ENCODE data around the gene DCBLD1. TPM values are rescaled to one million over a fixed set of nuclear protein-coding genes. Genes with fewer than 3 reads are reported as not detected.

The DCBLD1 gene
- total and polyA plus RNA-seq, 2 experiments from 2014 or later = 25.1 to 38.4 TPM

- no peaks in the 10 kb centered on the region for H3K4me1 ChIP-seq (ENCODE audit: insufficient read depth)
- no peak overlapping the region for H2AFZ ChIP-seq
- H3K4me3 ChIP-seq = no peak overlapping the region
- H4K20me1 ChIP-seq (ENCODE audit: insufficient read depth) = no peaks in the 10 kb centered on the region
- peaks cover 9% of the 10 kb centered on the region for H3F3A ChIP-seq (ENCODE audit: insufficient read depth)
- in situ Hi-C loops (cut with MboI) = no loop called here
- H3K9me2 ChIP-seq (ENCODE audit: insufficient read depth) = no peaks in the 10 kb centered on the region
- no peak overlapping the region for H3K9ac ChIP-seq
- WGBS, 2 experiments (ENCODE audit: low coverage in 1 of 2, low lambda C conversion rate in 2 of 2, missing lambda C conversion rate in 2 of 2) = 52 to 53% methylated on average over 1 of the region's 1 CpG
- no peak for DNase-seq
- H3K36me3 ChIP-seq (ENCODE audit: low read depth) = no peaks in the 10 kb centered on the region
- no peak overlapping the region for H3K4me2 ChIP-seq (ENCODE audit: unreplicated experiment)
- no peak for TF ChIP-seq EZH2 (IDR thresholded peaks at IDR 0.05; ENCODE audit: insufficient read depth, poor library complexity, severe bottlenecking)
- no peak for TF ChIP-seq EZH2phosphoT487 (IDR thresholded peaks at IDR 0.05; ENCODE audit: insufficient read depth, low read depth)
- H3K27me3 ChIP-seq (replicated peaks; ENCODE audit: insufficient read depth) = no peaks in the 10 kb centered on the region
- no peaks in the 10 kb centered on the region for H3K79me2 ChIP-seq (ENCODE audit: insufficient read depth)
- H3K27ac ChIP-seq = no peak overlapping the region
- H3K9me3 ChIP-seq (ENCODE audit: low read depth) = no peaks in the 10 kb centered on the region
Observed at GRCh38 chr6:117473401-117473800, 9.1 kb upstream of the DCBLD1 start.

DNA sequence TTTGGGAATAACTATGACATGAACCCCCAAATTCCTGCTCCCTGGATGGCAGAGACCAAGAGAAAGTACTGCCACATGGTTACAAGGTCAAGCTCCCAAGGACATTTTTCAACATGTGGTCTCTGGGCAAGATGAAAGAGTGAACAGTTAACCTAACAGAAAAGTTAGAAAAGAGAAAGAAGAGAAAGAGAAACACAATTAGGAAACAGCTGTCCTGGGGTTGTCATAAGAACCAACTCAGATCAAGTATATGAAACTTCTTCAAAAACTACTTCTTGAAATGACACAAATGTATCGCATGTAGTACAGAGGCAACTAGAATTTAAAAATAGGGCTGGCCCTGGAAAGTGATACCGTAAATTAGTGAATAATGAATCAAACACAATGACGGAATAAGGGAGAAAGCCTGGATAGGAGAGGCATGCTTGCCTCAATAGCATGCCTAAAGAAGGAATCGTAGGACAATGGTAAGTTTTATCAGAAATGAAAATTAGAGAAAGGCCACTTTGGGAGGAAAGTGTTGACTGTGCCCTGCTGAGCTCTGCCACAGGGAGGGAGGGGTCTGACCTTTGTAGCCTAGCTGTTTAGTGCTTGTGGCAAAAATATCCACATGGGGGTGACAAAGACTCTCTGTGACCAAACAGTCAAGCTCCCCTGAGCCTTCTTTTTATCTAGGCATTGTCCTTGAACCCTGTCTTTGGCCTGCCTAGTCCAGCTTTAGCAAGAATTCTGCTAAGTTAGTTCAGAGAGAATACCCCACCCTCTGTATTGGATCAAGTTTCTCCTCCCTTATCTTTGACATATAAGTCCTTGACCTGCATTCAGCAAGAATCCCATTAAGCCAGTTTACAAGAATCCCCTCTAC lies 4.3 kb upstream of the DCBLD1 start:
- H3K27ac ChIP-seq = no peak overlapping the region
- H3K4me1 ChIP-seq (ENCODE audit: insufficient read depth) = peaks cover 5% of the 10 kb centered on the region; the same call in 1 of the 2 replicates
- peaks cover 20% of the 10 kb centered on the region for H3F3A ChIP-seq (ENCODE audit: insufficient read depth)
- no peaks in the 10 kb centered on the region for H3K79me2 ChIP-seq (ENCODE audit: insufficient read depth)
- in situ Hi-C loops (cut with MboI) = no loop called here
- no peaks in the 10 kb centered on the region for H3K27me3 ChIP-seq (replicated peaks; ENCODE audit: insufficient read depth)
- no peaks in the 10 kb centered on the region for H3K9me2 ChIP-seq (ENCODE audit: insufficient read depth)
- H3K4me2 ChIP-seq (ENCODE audit: unreplicated experiment) = no peak overlapping the region
- TF ChIP-seq EZH2phosphoT487 (IDR thresholded peaks at IDR 0.05; ENCODE audit: insufficient read depth, low read depth) = no peak
- no peak for TF ChIP-seq EZH2 (IDR thresholded peaks at IDR 0.05; ENCODE audit: insufficient read depth, poor library complexity, severe bottlenecking)
- no peak overlapping the region for H3K9ac ChIP-seq
- H2AFZ ChIP-seq = peak overlapping the region; percentile 51
- H4K20me1 ChIP-seq (ENCODE audit: insufficient read depth) = no peaks in the 10 kb centered on the region
- no peaks in the 10 kb centered on the region for H3K9me3 ChIP-seq (ENCODE audit: low read depth)
- 70 to 77% methylated on average over 4 of the region's 4 CpGs for WGBS, 2 experiments (ENCODE audit: low coverage in 1 of 2, low lambda C conversion rate in 2 of 2, missing lambda C conversion rate in 2 of 2)
- H3K4me3 ChIP-seq = no peak overlapping the region
- no peaks in the 10 kb centered on the region for H3K36me3 ChIP-seq (ENCODE audit: low read depth)
- no peak for DNase-seq

DNA sequence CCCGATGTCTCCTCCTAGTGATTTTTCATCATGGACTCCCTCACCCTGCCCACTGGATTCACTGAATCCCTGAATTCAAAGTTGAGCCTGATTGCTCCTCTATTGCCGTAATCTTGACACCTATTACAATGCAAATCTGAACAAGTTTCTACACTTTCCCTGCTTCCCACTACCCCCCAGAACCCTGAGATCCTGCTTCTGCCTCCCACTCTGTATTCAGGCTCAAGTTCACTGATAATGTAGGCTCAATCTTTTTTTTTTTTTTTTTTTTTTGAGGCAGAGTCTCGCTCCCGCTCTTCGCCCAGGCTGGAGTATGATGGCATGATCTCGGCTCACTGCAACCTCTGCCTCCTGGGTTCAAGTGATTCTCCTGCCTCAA lies 3.6 kb upstream of the DCBLD1 start:
- H3F3A ChIP-seq (ENCODE audit: insufficient read depth) = peaks cover 25% of the 10 kb centered on the region

DNA sequence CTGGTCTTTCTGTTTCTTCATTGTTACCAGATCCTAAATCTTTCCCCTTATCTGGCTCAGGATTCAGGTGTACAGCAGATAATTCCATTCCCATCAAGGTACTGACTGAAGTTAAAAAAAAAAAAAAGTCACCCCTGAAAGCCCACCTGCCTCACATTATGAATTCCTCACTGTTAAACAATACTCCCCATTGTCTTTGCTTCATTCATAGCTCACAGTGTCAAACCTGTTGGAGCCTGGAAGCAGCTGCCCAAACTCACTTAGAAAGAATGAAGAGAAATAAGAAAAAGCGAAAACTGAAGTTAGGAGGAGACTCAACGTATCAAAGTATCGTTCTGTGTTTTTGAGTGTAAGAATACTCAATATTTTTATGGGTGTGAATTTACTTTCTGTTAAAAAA lies 1.8 kb upstream of the DCBLD1 start:
- no peaks in the 10 kb centered on the region for H3K9me3 ChIP-seq (ENCODE audit: low read depth)
- in situ Hi-C loops (cut with MboI) = no loop called here
- peak overlapping the region; percentile 77 for H2AFZ ChIP-seq
- peaks cover 20% of the 10 kb centered on the region for H3K79me2 ChIP-seq (ENCODE audit: insufficient read depth)
- TF ChIP-seq EZH2phosphoT487 (IDR thresholded peaks at IDR 0.05; ENCODE audit: insufficient read depth, low read depth) (no peak), EZH2 (IDR thresholded peaks at IDR 0.05; ENCODE audit: insufficient read depth, poor library complexity, severe bottlenecking) (no peak)
- H3F3A ChIP-seq (ENCODE audit: insufficient read depth) = peaks cover 40% of the 10 kb centered on the region
- no peak overlapping the region for H3K4me2 ChIP-seq (ENCODE audit: unreplicated experiment)
- H3K36me3 ChIP-seq (ENCODE audit: low read depth) = no peaks in the 10 kb centered on the region
- H3K27ac ChIP-seq = no peak overlapping the region
- H3K27me3 ChIP-seq (replicated peaks; ENCODE audit: insufficient read depth) = no peaks in the 10 kb centered on the region
- DNase-seq = no peak
- peaks cover 21% of the 10 kb centered on the region for H3K4me1 ChIP-seq (ENCODE audit: insufficient read depth)
- H3K9me2 ChIP-seq (ENCODE audit: insufficient read depth) = no peaks in the 10 kb centered on the region
- WGBS, 2 experiments (ENCODE audit: low coverage in 1 of 2, low lambda C conversion rate in 2 of 2, missing lambda C conversion rate in 2 of 2) = 63 to 76% methylated on average over 3 of the region's 3 CpGs
- H3K9ac ChIP-seq = no peak overlapping the region
- no peaks in the 10 kb centered on the region for H4K20me1 ChIP-seq (ENCODE audit: insufficient read depth)
- no peak overlapping the region for H3K4me3 ChIP-seq

More for the DNA sequence above, 3.6 kb upstream of the DCBLD1 start:
- Histone ChIP-seq H3K9me2 (ENCODE audit: insufficient read depth) (no peaks in the 10 kb centered on the region), H3K4me2 (ENCODE audit: unreplicated experiment) (no peak overlapping the region), H2AFZ (peak overlapping the region; percentile 51; the same call in 1 of the 2 replicates), H3K9ac (no peak overlapping the region), H3K79me2 (ENCODE audit: insufficient read depth) (peaks cover 2% of the 10 kb centered on the region), H3K4me3 (no peak overlapping the region), H3K9me3 (ENCODE audit: low read depth) (no peaks in the 10 kb centered on the region), H3K4me1 (ENCODE audit: insufficient read depth) (peaks cover 5% of the 10 kb centered on the region; the same call in 1 of the 2 replicates), H3K36me3 (ENCODE audit: low read depth) (no peaks in the 10 kb centered on the region), H3K27me3 (replicated peaks; ENCODE audit: insufficient read depth) (no peaks in the 10 kb centered on the region), H3K27ac (no peak overlapping the region), H4K20me1 (ENCODE audit: insufficient read depth) (no peaks in the 10 kb centered on the region)
- TF ChIP-seq EZH2phosphoT487 (IDR thresholded peaks at IDR 0.05; ENCODE audit: insufficient read depth, low read depth) = no peak
- TF ChIP-seq EZH2 (IDR thresholded peaks at IDR 0.05; ENCODE audit: insufficient read depth, poor library complexity, severe bottlenecking) = no peak
- WGBS, 2 experiments (ENCODE audit: low coverage in 1 of 2, low lambda C conversion rate in 2 of 2, missing lambda C conversion rate in 2 of 2) = 86 to 89% methylated on average over 6 of the region's 6 CpGs
- in situ Hi-C loops (cut with MboI) = no loop called here
- DNase-seq = no peak

All from GM23248 (cell line).